ENCODE measurements around the gene MSI2. TPM values are rescaled to one million over a fixed set of nuclear protein-coding genes. Genes with fewer than 3 reads are reported as not detected.

MSI2 gene
- polyA plus RNA-seq, 1 experiment = 9.2 TPM

DNA sequence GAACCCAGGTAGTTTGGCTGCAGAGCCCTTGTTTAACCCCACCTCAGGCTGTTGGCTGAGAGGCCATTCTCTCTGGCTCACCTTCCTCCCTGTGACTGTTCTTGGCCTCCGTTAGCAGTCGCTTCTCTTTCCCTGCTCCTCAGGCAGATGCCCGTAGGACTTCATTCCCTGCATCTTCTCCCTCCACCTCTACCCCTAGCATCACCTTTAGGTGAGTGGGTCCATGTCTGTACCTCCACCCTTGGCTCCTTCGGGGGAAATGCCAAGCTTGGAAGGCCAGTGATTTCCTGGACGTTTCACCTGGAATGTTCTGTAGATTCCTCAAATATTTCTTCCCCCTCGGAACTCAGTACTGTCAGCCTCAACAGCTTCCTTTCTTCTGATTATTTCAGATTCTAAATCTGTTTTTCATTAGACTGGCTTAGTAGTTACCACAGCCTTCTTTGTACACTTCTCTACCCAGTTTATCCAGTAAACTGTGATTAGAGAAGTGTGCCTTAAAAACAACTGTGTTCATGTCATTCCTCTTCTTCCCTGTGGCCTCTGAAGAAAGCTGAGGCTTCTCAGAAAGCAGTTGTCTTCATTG is 227.9 kb downstream of the MSI2 start:
- TF ChIP-seq, protein P1, sequence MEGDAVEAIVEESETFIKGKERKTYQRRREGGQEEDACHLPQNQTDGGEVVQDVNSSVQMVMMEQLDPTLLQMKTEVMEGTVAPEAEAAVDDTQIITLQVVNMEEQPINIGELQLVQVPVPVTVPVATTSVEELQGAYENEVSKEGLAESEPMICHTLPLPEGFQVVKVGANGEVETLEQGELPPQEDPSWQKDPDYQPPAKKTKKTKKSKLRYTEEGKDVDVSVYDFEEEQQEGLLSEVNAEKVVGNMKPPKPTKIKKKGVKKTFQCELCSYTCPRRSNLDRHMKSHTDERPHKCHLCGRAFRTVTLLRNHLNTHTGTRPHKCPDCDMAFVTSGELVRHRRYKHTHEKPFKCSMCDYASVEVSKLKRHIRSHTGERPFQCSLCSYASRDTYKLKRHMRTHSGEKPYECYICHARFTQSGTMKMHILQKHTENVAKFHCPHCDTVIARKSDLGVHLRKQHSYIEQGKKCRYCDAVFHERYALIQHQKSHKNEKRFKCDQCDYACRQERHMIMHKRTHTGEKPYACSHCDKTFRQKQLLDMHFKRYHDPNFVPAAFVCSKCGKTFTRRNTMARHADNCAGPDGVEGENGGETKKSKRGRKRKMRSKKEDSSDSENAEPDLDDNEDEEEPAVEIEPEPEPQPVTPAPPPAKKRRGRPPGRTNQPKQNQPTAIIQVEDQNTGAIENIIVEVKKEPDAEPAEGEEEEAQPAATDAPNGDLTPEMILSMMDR (IDR thresholded peaks at IDR 0.05; ENCODE audit: insufficient read depth, low read depth, low read length) = no peak
- POLR2A ChIA-PET = interaction anchor here (1.3 kb wide), 1 partner anchor 11 kb away, joined by 8 read pairs; no protein-coding TSS in a partner anchor
- Histone ChIP-seq H3K4me3 (ENCODE audit: low read depth, low read length) (no peak overlapping the region), H3K36me3 (ENCODE audit: control insufficient read depth, insufficient read depth, low read length) (no peaks in the 10 kb centered on the region), H3K27me3 (ENCODE audit: control insufficient read depth, insufficient read depth, low read length) (no peaks in the 10 kb centered on the region)
- CTCF ChIA-PET = interaction anchor here (0.9 to 2.6 kb wide), 2 partner anchors 113 to 241 kb away, joined by 3 to 9 read pairs; no protein-coding TSS in a partner anchor
- no peak for DNase-seq (ENCODE audit: low read depth)

DNA sequence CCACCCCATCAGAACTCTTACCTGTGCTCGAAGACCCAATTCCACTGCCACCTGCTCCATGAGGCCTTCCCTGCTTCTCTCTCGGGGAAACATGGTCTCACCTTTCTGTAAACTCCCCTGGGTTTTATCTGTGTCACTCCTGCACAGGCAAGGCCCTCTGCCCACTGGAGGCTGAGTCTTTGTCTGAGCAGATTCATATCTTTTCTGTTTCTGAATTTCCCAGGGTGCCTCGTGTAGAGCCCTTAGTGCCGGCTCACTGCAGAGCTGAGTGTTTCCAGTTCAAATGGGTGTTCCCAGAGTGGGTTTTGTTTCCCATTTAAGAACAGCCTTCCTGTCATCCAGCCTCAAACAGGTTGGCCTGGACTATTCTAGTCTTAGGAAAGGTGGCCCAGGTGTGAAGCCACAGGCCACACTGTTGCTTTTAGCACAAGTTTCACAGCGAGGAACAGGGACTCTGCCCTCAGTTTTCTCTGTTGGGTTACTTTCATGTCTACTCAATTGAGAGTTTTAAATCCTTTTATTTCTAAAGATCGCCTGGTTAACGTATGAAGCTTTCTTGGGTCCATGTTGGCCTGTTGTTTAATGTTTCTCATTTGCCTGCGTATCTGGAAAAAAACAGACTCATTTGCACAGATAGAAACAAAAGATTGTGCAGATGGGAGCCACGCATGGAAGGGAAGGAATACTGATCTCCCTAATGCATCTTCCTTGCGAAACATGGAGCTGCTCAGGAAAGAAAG is 228.7 kb downstream of the MSI2 start:
- Histone ChIP-seq H3K4me3 (ENCODE audit: low read depth, low read length) (no peak overlapping the region), H3K27me3 (ENCODE audit: control insufficient read depth, insufficient read depth, low read length) (no peaks in the 10 kb centered on the region), H3K36me3 (ENCODE audit: control insufficient read depth, insufficient read depth, low read length) (no peaks in the 10 kb centered on the region)
- TF ChIP-seq, protein P1 (IDR thresholded peaks at IDR 0.05; ENCODE audit: insufficient read depth, low read depth, low read length) = no peak
- ChIA-PET CTCF (interaction anchor here (0.9 to 2.6 kb wide), 2 partner anchors 112 to 242 kb away, joined by 3 to 9 read pairs; no protein-coding TSS in a partner anchor), POLR2A (interaction anchor here (1.3 kb wide), 1 partner anchor 12 kb away, joined by 8 read pairs; no protein-coding TSS in a partner anchor)
- DNase-seq (ENCODE audit: low read depth) = no peak

DNA sequence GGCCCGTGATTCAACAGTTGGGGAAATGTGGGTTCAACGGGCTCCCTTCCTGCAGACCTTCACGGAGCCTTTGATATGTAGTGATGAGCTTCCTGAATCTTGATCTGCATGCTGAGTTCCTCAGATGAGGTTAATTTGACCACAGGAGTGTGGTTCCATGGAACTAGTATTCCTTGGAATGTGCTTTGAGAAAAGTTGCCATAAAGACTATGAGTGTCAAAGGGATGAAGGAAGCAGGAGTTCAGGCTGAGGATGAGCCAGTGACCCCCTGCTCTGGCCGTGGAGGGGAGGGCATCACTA is 229.2 kb downstream of the MSI2 start:
- ChIA-PET CTCF (interaction anchor here (1.5 kb wide), 1 partner anchor 187 kb away, joined by 5 read pairs; no protein-coding TSS in a partner anchor), POLR2A (no interaction called here)
- DNase-seq (ENCODE audit: low read depth) = no peak
- Histone ChIP-seq H3K4me3 (ENCODE audit: low read depth, low read length) (no peak overlapping the region), H3K36me3 (ENCODE audit: control insufficient read depth, insufficient read depth, low read length) (no peaks in the 10 kb centered on the region), H3K27me3 (ENCODE audit: control insufficient read depth, insufficient read depth, low read length) (no peaks in the 10 kb centered on the region)
- TF ChIP-seq, protein P1 (IDR thresholded peaks at IDR 0.05; ENCODE audit: insufficient read depth, low read depth, low read length) = no peak

DNA sequence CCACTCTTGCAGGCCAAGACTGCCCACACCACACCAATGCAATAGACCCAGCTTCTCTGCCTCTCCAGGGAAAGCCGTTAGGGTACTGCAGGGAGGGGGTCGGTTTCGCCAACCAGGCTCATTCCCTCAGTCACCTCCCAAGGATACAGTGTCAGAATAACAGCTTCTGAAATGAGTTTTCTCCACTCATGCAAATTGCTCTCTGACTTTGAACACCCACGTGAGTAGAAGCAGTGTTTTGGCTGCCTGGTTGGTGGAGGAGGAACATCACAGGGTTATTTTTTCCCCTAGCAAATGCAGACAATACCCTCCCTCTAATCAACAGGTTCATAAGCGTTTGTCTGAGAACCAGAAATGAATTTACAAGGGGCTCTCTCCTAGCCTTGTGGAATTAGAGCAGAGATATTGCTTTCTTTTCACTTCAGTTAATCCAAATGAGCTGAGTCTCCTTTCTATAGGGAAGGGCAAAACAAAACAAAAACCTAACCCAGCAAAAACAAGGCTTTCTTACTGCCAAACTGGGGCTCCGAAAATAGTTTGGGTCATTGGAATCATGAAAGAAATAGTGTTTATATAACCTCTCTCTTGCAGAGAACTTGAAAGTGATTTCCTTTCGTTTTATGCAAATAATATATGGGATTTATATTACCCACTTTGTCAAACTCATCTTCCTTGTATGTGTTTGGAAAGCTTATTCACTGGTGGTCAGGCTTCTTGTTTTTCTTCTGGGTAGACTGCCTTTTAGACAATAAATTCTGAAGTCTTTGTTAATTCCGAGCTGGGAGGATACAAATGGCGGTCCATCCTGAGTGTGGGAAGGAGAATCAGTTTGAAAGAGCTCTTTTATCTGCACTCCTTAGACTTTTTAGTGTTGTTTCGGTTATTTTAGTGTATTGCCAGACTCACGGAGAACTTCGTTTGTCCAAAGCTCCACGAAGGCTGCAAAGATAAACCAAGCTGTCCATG is 229.9 kb downstream of the MSI2 start:
- no peaks in the 10 kb centered on the region for H3K36me3 ChIP-seq (ENCODE audit: control insufficient read depth, insufficient read depth, low read length)
- ChIA-PET POLR2A (no interaction called here), CTCF (interaction anchor here (0.9 to 1.5 kb wide), 3 partner anchors 10 to 186 kb away, joined by 3 to 5 read pairs (median 4); no protein-coding TSS in a partner anchor)
- TF ChIP-seq, protein P1 (IDR thresholded peaks at IDR 0.05; ENCODE audit: insufficient read depth, low read depth, low read length) = no peak
- no peak overlapping the region for H3K4me3 ChIP-seq (ENCODE audit: low read depth, low read length)
- no peaks in the 10 kb centered on the region for H3K27me3 ChIP-seq (ENCODE audit: control insufficient read depth, insufficient read depth, low read length)
- no peak for DNase-seq (ENCODE audit: low read depth)
